NCI-H82 (cell line): ENCODE measurements around the gene B3GALT2.
A peak's percentile ranks its signal among the peaks of the same experiment; 100 is the strongest.

ENCODE experiments used
- DNase-seq: peaks from one replicate; lab custom pipeline; 2025; lab: John Stamatoyannopoulos, UW

Gene B3GALT2

GRCh38 chr1:193183019-193183627, 3.3 kb downstream of the B3GALT2 start:
- peak; percentile 81 for DNase-seq

GRCh38 chr1:193181985-193182384, 4.4 kb downstream of the B3GALT2 start:
- DNase-seq = peak; percentile 13

- no peak for DNase-seq
Observed at GRCh38 chr1:193181536-193181935, 4.9 kb downstream of the B3GALT2 start.

GRCh38 chr1:193179094-193179493, 7.3 kb downstream of the B3GALT2 start:
- DNase-seq = no peak

GRCh38 chr1:193176788-193177187, 9.6 kb downstream of the B3GALT2 start:
- DNase-seq = no peak

GRCh38 chr1:193176113-193176512, 10.3 kb downstream of the B3GALT2 start:
- DNase-seq = no peak

- DNase-seq = no peak
Observed at GRCh38 chr1:193157360-193157759, 29.1 kb downstream of the B3GALT2 start.

GRCh38 chr1:193156822-193157142, 29.6 kb downstream of the B3GALT2 start:
- no peak for DNase-seq

GRCh38 chr1:193156117-193156821, 30.1 kb downstream of the B3GALT2 start:
- no peak for DNase-seq

- DNase-seq = no peak
Observed at GRCh38 chr1:193144999-193145398, 41.4 kb downstream of the B3GALT2 start.

GRCh38 chr1:193144361-193144938, 42.0 kb downstream of the B3GALT2 start:
- DNase-seq = no peak

GRCh38 chr1:193143285-193143684, 43.1 kb downstream of the B3GALT2 start:
- peak; percentile 11 for DNase-seq

- no peak for DNase-seq
Observed at GRCh38 chr1:193142409-193142808, 44.0 kb downstream of the B3GALT2 start.

GRCh38 chr1:193141804-193142203, 44.6 kb downstream of the B3GALT2 start:
- no peak for DNase-seq

GRCh38 chr1:193140254-193140653, 46.2 kb downstream of the B3GALT2 start:
- no peak for DNase-seq

GRCh38 chr1:193131266-193131860, 55.0 kb downstream of the B3GALT2 start:
- DNase-seq = no peak
